GM18502 (cell line): ENCODE results near the gene SCLT1.
"Not testable (repeated sequence)": the region's sequence is repeated elsewhere in the genome, so short reads cannot be mapped to it uniquely, and the experiment has no call there.

Experiments
- ATAC-seq: cut with Tn5 transposase; IDR thresholded peaks from one replicate; pipeline ENCODE4 v1.9.1; 2021; ENCODE audit warnings: mild to moderate bottlenecking; ENCODE audit not compliant: unreplicated experiment, poor library complexity

The SCLT1 gene

GRCh38 chr4:129093191-129093920, at the start of gene SCLT1:
TSS of gene SCLT1 (minus strand) at chr4:129093539. CDS start at chr4:129093103, 436 bp downstream.
- ATAC-seq, result peak; percentile 93

GRCh38 chr4:129140521-129140920, 47.2 kb upstream of the SCLT1 start:
- ATAC-seq, result no peak

- ATAC-seq, result no peak
These were observed 45.6 kb upstream of the SCLT1 start for GRCh38 chr4:129138810-129139496.

- ATAC-seq, result no peak
These were observed 43.1 kb upstream of the SCLT1 start for GRCh38 chr4:129136433-129136832.

- no peak for ATAC-seq
These were observed 38.0 kb upstream of the SCLT1 start for GRCh38 chr4:129131343-129131742.

GRCh38 chr4:129129143-129129542, 35.8 kb upstream of the SCLT1 start:
- ATAC-seq, result no peak

- ATAC-seq, result not testable (repeated sequence)
These were observed 33.3 kb upstream of the SCLT1 start for GRCh38 chr4:129126614-129127013.

- no peak for ATAC-seq
These were observed 24.4 kb upstream of the SCLT1 start for GRCh38 chr4:129117705-129118104.

GRCh38 chr4:129113919-129114318, 20.6 kb upstream of the SCLT1 start:
- ATAC-seq, result no peak

GRCh38 chr4:129113434-129113833, 20.1 kb upstream of the SCLT1 start:
- no peak for ATAC-seq

- no peak for ATAC-seq
These were observed 18.6 kb upstream of the SCLT1 start for GRCh38 chr4:129111919-129112318.

GRCh38 chr4:129110931-129111330, 17.6 kb upstream of the SCLT1 start:
- ATAC-seq, result no peak

GRCh38 chr4:129109965-129110824, 16.9 kb upstream of the SCLT1 start:
- no peak for ATAC-seq

GRCh38 chr4:129098531-129099001, 5.2 kb upstream of the SCLT1 start:
- no peak for ATAC-seq

GRCh38 chr4:129095811-129096454, 2.6 kb upstream of the SCLT1 start, which contains the start of gene C4orf33:
TSS of gene C4orf33 (plus strand) at chr4:129096152. CDS start at chr4:129102611, 6,459 bp downstream.
- ATAC-seq, result peak; percentile 56

GRCh38 chr4:129094347-129094746, 1.0 kb upstream of the SCLT1 start:
- no peak for ATAC-seq

GRCh38 chr4:129092631-129093190, 628 bp downstream of the SCLT1 start:
- ATAC-seq, result no peak

- no peak for ATAC-seq
These were observed 5.8 kb downstream of the SCLT1 start for GRCh38 chr4:129087516-129087915.

- ATAC-seq, result no peak
These were observed 7.9 kb downstream of the SCLT1 start for GRCh38 chr4:129085472-129085871.

- no peak for ATAC-seq
These were observed 11.0 kb downstream of the SCLT1 start for GRCh38 chr4:129082302-129082701.
